H1 (cell line): ENCODE data around the gene GRAMD1B.

ENCODE experiments used
- POLR2AphosphoS5 ChIP-seq: IDR thresholded peaks from 2 replicates; pipeline ENCODE4 v1.6.1; 2011; ENCODE audit warnings: low read depth, low read length
- TF ChIP-seq, protein P1 (sequence below), 3 experiments: IDR thresholded peaks; 1 replicate in 2 of 3; 2 replicates in 1 of 3; pipeline versions ENCODE4 v1.5.1 to v1.6.1; 2011; ENCODE audit warnings: low read length in 3 of 3, mild to moderate bottlenecking in 3 of 3, inconsistent platforms in 2 of 3, low read depth in 1 of 3, moderate library complexity in 1 of 3; ENCODE audit not compliant: insufficient read depth in 1 of 3; ENCODE audit errors: control extremely low read depth in 1 of 3

DNA sequence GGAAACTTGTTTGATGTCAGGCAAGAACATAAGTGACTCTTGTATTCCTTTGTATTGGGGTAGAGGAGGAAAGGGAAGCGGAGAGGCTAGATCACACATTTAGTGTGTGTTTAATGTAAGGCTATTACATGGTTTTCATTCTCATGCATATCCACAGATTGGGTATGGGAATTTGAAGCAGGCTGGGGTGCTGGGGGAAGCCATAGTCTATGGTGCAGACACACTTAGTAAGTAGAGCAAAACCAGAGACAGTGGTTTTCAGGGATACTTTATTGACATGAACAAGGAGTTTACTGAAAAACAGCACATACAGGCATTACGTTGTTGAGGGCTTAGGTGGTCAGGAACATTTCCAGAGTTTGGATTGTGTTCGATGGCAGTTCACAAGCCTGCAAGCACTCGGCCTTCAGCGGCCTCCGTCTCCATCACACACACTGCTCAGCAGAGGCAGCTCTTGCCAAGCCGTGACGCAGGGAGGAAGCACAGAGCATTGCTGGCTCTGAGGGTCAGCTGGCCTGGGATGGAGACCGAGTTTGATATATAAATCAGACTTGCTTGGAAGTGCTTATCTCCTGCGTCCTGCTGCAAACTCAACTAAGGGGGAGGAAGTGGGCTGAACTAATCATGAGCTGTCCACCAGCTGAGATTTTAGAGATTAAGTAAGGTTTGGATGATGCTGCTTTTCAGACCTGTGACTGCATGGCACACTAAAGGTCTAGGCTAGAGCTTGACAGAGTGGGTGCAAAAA, 199.0 kb downstream of the GRAMD1B start:
- peak; percentile 21; the same call in 1 of the 2 replicates for TF ChIP-seq POLR2AphosphoS5
- TF ChIP-seq, protein P1, sequence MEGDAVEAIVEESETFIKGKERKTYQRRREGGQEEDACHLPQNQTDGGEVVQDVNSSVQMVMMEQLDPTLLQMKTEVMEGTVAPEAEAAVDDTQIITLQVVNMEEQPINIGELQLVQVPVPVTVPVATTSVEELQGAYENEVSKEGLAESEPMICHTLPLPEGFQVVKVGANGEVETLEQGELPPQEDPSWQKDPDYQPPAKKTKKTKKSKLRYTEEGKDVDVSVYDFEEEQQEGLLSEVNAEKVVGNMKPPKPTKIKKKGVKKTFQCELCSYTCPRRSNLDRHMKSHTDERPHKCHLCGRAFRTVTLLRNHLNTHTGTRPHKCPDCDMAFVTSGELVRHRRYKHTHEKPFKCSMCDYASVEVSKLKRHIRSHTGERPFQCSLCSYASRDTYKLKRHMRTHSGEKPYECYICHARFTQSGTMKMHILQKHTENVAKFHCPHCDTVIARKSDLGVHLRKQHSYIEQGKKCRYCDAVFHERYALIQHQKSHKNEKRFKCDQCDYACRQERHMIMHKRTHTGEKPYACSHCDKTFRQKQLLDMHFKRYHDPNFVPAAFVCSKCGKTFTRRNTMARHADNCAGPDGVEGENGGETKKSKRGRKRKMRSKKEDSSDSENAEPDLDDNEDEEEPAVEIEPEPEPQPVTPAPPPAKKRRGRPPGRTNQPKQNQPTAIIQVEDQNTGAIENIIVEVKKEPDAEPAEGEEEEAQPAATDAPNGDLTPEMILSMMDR (IDR thresholded peaks at IDR 0.05; ENCODE audit: control extremely low read depth in 1 of 3, insufficient read depth in 1 of 3, low read depth in 1 of 3, low read length in 3 of 3), result no peak
